Fibroblast of skin of abdomen (primary cell): ENCODE data around the gene PTH2.

Experiments
- DNase-seq: peaks from one replicate; pipeline ENCODE4 v3.0.0-alpha.2; 2013

PTH2 gene

GRCh38 chr19:49409441-49410029 lies 13.7 kb downstream of the PTH2 start:
- DNase-seq: no peak

- DNase-seq: peak; percentile 9
Observed at GRCh38 chr19:49408816-49409440, 14.3 kb downstream of the PTH2 start.

GRCh38 chr19:49407482-49408015 lies 15.7 kb downstream of the PTH2 start:
- no peak for DNase-seq

- DNase-seq: no peak
Observed at GRCh38 chr19:49407079-49407478, 16.2 kb downstream of the PTH2 start.

- peak; percentile 31 for DNase-seq
Observed at GRCh38 chr19:49403404-49404187, 19.6 kb downstream of the PTH2 start.

- peak; percentile 18 for DNase-seq
Observed at GRCh38 chr19:49400029-49400428, 23.2 kb downstream of the PTH2 start.

- no peak for DNase-seq
Observed at GRCh38 chr19:49398931-49399330, 24.3 kb downstream of the PTH2 start.

- no peak for DNase-seq
Observed at GRCh38 chr19:49398001-49398615, 25.1 kb downstream of the PTH2 start.

GRCh38 chr19:49396738-49397505 lies 26.3 kb downstream of the PTH2 start:
- no peak for DNase-seq

GRCh38 chr19:49395581-49396407 lies 27.4 kb downstream of the PTH2 start:
- DNase-seq: no peak

GRCh38 chr19:49393881-49394280 lies 29.4 kb downstream of the PTH2 start:
- no peak for DNase-seq

- DNase-seq: peak; percentile 64
Observed at GRCh38 chr19:49391581-49392399, 31.5 kb downstream of the PTH2 start.

- DNase-seq: no peak
Observed at GRCh38 chr19:49390929-49391359, 32.3 kb downstream of the PTH2 start.

- no peak for DNase-seq
Observed at GRCh38 chr19:49390131-49390928, 32.9 kb downstream of the PTH2 start.

- no peak for DNase-seq
Observed at GRCh38 chr19:49389406-49389805, 33.8 kb downstream of the PTH2 start.

- peak; percentile 36 for DNase-seq
Observed at GRCh38 chr19:49387936-49388372, 35.3 kb downstream of the PTH2 start, which contains the start of gene KASH5. Gene KASH5, plus strand, starts transcription at chr19:49388249. Its CDS starts 2,635 bp downstream, at chr19:49390884.

GRCh38 chr19:49383599-49383998 lies 39.6 kb downstream of the PTH2 start:
- DNase-seq: no peak

- DNase-seq: no peak
Observed at GRCh38 chr19:49382639-49383038, 40.6 kb downstream of the PTH2 start.

GRCh38 chr19:49380391-49380790 lies 42.9 kb downstream of the PTH2 start:
- DNase-seq: no peak
